ENCODE data around the gene TAGLN3.

TAGLN3 gene

GRCh38 chr3:112048911-112049310 is 50.2 kb downstream of the TAGLN3 start:
- no peak for DNase-seq (ENCODE audit: low read depth)

DNA sequence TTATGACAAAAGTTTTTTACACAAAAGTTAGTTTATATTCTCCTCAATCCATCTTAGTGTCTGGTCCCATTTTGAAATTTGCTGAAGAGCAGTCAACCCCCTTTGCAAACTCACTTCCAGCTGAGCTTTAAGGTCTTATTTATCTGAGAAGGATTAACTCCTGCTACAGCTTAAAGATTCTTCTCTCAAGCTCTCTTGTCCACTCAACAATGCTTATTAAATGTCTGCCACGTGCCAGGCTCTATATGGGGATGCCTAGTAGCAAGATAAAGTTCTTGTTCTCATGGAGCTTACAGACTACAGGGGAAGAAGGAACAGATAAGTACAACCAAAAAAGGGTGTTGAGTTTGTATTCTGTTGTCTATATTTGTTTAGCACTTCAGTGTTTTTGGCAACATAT is 54.5 kb downstream of the TAGLN3 start:
- no peak for DNase-seq (ENCODE audit: low read depth)

- DNase-seq (ENCODE audit: low read depth): no peak
Measured at GRCh38 chr3:112056451-112056929, 57.8 kb downstream of the TAGLN3 start.

- no peak for DNase-seq (ENCODE audit: low read depth)
Measured at GRCh38 chr3:112059497-112059896, 60.8 kb downstream of the TAGLN3 start.

GRCh38 chr3:112061152-112061551 is 62.4 kb downstream of the TAGLN3 start:
- DNase-seq (ENCODE audit: low read depth): no peak
